ENCODE data around the gene FNDC3A.
A peak's percentile ranks its signal among the peaks of the same experiment; 100 is the strongest.
"Not testable (repeated sequence)": the region's sequence is repeated elsewhere in the genome, so short reads cannot be mapped to it uniquely, and the experiment has no call there.

Gene FNDC3A

DNA sequence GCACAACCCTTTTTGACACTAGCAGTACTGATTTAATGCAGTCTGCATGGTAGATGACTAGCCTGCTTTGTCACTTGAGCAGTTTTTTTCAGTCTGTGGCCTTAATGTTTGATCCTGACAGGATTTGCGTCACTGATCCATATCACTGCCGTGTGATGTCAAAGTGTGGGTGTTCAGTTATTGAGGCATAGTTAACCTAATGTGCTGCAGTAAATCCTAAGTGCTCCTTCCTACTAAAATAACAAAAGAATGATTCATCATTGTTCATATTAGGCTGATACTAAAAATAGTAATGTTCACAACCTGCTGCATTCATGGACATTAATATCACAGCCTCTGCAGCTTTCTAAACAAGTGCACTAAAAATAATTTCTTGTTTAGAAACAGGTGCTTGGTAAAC, 122.5 kb downstream of the FNDC3A start:
- no peak for DNase-seq

DNA sequence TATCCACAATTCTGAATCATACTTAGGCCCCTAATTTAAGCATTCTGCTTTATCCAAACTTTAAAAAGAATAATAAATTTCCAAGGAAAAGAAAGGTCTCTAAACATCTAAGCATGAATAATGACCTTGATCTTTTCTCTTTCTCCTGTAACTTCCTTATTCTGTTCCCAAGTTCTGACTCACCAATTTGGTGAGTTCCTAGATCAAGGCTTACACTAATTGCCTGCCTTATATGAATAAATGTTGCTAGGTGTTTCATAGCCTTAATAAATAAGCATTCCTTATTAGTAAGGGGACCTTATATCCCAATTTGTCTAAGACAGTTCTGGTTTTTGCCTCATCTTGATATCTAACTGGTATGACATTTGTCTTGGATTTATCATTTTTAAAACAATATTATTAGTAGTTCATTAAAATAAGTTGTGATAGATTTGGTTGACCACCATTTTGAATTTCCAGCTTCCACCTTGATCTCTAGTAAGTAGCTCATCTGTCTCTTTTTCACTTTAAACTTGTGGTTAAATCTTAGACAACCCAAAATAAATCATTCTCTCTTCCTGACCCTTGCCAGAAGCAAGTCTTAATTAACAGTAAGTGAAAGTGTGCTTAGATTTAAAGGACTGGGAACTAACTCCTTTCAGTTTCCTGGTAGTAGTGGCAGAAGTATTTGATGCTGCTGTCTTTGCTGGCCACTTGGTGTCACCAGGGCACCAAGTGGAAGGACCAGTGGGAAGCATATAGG, 123.2 kb downstream of the FNDC3A start:
- no peak for DNase-seq

DNA sequence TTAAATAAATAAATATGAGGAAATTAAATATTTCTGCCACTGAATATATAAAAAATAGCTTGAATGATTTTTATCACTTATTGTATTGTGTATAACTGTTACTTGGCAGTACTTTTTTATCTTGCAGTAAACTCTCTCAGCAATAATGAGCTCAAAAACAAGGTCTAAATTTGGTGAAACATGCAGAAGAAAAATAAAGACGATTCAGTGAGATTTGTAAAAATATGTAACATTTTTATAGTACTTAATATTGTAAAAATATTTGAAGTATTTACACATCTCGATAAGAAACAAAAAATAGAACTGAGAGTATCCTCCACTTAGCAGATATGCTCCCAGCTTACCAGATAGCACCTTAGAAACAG, 123.8 kb downstream of the FNDC3A start:
- no peak for DNase-seq

DNA sequence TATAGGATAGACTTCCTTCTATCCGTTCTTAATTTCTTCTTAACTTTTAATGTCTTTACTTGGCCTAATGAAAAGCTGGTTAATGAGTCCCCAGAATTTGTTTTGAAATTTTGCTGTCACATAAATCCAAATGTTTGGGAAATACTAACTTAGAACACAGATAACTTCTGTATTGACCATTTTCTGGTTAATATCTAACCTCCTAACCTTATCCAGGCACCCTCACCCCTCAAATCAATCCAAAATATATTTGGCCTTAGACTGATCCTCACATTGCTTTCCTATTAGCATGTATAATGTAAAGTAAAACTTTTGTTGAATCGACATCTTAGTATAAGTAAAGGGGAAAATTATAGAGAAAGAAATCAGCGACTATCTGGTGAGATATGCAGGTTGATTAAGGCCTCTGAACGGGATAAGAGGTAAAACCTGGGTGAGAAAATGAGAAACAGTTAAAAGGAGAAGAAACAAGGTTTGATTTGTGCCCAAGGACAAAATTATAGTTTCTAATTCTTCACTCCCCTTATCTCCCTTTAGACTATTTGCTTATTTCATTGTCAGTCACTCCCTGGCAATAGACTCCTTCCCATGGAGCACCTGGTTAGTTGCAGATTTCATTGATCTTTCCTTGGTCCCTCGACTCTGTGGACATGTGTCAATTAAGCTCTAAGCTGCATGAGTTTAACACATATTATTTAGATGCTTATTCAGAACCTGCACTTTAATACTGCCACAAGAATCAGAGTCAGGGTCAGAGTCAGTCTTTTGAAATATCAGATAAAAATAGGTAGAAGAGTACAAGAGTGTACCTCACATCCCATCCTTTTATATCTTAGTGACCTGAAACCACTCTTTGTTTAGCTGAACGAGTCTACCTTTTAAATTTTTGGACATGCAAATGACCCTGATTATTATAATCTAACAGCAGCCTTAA, 125.2 kb downstream of the FNDC3A start:
- DNase-seq = no peak

DNA sequence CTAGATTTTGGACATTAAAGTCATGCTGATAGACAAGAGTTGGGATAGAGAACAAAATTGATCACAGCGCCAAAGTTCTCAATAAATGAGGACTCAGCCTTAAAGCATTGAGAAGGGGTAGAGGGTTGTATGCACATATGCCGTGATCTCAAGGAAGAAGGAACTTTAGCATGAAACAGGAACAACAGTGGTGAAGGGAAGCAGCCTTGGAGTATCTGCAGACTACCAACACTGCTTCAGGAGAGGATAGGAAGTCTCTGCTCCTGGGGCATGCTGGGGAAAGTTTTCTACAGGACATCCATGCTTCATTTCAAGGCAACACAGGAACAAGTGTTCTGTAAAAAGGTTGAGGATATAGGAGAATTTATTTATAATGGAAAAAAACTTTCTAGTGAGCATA, 132.5 kb downstream of the FNDC3A start:
- DNase-seq = no peak

DNA sequence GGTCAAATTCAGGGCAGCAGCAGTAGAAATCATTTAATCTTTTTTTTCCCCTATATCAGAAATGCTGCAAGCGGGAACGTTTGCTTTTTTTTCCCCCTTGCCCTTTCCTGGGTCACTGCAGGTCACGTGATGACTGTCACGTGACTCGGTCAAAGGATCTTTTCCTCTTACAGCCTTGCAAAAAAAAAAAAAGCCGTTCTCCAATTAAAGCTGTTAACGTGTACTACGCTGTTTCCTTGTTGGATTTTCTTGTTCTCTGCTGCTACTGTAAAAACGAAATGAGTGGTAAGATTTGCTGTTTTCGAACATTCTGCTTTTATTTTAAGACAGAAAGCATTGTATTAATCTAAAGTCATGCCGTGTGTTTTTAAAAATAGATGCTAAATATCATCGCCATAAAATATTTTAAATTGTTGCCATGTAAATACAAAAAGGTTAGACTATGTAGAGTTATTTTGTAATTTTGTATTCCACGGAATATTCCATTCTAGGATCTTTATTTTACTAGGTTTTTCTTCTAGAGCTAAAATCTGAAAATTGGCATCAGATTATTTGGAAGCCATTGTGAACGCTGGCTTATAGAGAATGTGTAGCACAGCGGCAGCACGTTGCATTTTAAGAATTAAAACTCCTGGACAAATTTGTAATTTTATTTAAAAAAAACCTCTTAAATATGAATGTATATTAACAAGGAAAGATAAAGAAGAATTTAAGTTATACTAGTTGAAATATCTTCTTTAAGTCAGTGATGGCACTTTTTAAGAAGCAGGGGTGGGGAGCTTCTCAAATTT, 134.6 kb downstream of the FNDC3A start:
- peak; percentile 76 for DNase-seq

DNA sequence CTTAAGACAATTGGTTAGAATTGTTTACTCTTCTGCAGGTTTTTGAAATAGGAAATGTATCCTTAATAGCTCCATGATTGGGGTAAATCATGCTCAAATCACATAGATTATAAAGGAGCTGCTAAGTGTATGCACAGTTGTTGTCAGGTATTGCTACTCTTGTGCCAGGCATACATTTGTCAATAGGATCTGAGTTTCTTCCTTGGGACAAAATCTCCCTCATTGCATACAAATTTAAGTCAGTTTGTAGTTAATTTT, 135.1 kb downstream of the FNDC3A start:
- no peak for DNase-seq

DNA sequence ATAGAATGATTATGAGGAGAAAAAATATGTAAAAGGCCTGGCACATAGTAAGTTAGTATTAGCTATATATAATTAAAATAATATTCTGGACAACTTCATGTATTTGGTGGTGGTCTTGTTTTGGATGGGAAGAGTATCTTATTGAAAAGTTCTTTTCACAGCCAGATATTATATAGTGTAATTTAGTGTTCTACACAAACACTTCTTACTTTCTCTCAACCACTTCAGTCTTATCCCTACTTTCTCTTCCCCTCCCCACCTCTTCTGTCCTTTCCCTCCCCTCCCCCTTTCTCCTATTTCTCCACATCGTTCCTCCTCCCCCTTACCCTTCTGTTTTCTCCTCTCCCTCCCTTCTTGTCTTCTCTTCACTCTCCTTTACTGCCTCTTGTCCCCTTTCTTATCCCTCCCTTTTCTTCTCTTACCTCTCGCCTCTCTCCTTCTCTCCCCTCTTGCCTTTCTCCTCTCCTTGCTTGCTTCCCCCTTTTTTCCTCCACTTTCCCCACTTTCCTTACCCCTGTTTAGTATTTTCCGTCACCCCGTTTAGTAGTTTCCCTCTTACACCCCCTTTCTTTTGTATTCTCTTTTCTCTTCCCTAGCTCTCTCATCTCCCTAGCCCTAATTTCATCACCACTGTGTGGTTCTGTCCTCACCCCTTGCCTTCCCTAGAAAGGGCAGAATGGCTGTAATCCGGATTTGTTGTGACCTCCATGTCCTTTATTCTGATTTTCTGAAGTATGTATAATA, 137.2 kb downstream of the FNDC3A start:
- DNase-seq = no peak

DNA sequence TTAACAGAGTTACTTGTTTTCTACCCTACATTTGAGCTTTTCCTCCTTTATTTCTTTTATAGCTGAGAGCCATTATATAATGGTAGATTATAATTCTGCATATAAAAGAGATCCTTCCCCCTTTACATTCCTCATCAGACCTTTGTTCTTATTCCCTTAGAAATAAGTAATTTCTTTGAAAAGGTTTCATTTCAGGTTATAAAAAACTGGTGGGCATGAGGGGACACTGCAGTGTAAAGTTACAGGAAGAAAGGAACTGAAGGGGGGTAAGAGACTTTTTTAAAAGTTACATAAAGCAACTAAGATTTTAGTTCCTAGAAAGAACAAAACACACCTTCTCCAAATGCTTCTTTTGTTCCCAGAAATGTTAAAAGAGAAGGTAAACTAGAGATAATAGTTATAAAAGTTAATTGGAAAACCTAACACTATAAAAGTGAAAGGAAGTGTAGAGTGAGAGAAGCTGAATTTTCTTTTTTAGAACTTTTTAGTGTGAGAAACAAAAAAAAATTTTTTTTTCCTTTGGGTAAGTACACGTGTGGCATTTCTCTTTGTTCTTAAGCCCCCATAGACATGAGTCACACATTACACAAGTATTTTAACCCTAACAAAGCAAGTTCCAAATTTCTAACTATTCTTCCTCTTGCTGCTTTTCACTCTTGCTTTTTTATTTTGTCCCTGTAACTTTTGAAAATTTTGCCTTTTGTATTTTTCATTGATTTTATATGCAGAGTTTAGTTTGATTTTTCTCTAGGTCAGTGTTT, 138.0 kb downstream of the FNDC3A start:
- DNase-seq = no peak

DNA sequence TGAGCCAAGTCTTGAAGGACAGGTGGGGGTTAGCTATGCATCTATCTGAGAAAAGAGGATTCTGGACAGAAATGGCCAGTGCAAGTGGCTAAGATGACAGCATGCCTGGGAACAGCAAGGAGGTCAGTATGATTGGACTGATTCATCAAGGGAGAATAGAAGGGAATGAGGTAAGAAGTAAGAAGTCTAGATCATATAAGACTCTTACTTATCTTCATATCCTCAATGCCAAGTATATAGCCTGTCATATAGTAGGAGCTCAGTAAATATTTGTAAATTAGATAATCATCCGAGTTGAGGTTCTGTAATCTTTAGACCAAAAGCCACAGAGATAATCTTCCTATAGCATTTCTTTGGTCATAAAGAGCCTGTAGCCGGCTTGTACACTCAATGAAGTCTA, 141.2 kb downstream of the FNDC3A start:
- DNase-seq = no peak

DNA sequence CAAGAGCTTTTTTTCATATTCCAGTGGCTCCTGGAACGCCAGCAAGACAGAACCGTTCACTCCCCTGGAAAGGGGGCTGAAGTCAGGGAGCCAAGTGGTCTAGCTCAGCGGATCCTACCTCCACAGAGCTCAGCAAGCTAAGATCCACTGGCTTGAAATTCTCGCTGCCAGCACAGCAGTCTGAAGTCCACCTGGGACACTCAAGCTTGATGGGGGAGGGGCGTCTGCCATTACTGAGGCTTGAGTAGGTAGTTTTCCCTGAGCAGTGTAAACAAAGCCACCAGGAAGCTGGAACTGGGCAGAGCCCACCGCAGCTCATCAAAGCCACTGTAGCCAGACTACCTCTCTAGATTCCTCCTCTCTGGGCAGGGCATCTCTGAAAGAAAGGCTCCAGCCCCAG, 142.7 kb downstream of the FNDC3A start:
- not testable (repeated sequence) for DNase-seq

DNA sequence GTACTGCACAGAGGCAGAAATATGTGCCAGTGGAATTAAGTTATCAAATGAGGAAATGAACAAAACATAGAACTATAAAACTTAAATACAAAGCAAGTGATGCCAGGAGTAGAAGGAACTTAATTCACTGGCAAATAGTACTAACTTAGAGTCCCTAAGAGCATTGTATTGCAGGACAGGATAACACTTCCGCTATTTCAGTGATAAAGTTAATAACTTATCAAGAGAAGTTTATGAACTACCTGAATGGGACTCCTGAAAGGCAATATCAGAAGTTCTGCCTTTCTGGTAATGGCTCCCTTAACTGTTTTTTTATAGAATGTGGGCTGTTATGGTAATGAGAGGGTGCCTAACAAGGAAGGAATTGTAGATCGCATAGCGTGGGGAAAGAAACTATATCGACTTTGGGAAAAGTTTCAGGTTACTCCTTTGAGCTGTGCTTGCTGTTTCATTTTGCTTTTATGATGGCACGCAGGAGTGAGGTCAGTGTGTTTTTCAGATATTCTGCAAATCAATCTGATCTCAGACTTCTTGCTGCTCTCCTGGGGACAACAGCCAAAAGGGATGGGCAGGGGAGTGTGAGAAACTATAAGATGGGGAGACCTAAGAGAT, 149.1 kb downstream of the FNDC3A start:
- no peak for DNase-seq

DNA sequence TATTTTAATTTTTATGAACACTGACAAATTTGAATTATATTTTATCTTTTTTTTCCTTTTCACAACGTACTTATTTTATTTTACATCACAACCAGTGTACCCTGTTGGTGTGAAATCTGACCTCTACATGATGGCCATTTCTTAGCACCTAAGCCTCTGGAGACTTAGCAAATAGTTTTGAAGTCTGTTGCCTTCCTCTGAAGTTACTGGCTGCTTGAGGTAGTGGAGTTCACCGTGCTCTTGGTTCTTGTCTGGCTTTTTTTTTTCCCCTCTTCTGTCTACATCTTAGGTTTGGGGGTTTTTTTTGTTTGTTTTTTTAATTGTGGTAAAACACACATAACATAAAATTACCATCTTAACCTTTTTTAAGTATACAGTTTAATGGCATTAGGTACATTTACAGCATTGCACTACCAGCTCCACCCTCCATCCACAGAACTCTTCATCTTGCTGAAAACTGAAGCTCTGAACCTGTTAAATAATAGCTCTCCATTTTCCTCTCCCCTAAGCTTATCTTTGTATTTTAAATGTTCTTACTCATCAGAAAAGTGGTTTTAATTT, 150.3 kb downstream of the FNDC3A start:
- no peak for DNase-seq

DNA sequence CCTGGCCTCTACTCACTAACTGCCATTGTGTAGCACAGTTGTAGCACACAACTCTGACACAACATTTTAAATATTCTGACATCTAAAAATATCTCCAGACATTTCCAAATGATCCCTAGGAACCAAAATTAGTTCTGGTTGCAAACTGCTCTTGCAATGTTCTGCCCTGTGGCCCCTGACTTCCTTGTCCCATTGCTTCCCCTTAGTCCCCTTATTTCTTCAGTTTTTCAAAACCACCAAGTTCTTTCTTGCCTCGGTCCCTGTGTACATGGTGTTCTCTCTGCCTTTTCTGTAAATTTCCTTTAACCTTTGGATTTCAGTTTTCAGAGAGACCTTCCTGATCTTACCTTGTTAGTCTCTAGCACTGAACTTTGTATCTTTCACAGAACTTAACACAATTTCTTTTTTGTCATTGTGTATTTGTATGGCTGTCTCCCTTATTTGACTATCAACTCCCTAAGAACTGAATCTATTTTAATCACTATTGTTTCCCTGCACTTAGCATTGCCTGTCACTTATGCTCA, 156.8 kb downstream of the FNDC3A start:
- DNase-seq = no peak

DNA sequence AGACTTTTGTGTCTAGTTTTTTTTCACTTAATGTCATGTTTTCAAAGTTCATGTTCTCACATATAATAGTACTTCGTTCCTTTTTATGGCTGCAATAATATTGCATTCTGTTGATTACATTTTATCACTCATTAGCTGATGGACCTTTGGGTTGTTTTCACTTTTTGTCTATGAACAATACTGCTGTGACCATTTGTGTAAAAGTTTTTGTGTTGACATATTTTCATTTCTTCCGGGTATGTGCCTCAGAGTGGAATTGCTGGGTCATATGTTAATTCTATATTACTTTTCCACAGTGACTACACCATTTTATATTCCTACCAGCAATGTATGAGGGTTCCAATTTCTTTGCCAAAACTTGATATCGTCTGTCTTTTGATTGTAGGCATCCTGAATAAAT, 158.6 kb downstream of the FNDC3A start:
- DNase-seq = no peak

DNA sequence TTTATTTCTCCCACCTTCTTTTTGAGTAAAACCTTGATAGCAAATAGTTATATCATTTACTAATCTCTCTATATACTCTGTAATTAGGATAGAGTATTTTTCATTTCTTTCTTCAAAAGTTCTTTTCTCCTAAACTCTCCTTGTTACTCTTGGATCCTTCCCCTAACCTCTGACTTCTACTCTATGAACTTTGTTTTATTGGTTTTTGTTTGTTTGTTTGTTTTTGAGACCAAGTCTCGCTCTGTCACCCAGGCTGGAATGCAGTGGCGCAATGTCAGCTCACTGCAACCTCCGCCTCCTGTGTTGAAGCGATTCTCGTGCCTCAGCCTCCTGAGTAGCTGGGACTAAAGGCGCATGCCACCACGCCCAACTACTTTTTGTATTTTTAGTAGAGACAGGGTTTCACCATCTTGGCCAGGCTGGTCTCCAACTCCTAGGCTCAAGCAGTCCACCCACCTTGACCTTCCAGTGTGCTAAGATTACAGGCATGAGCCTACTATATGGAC, 161.5 kb downstream of the FNDC3A start:
- not testable (repeated sequence) for DNase-seq

DNA sequence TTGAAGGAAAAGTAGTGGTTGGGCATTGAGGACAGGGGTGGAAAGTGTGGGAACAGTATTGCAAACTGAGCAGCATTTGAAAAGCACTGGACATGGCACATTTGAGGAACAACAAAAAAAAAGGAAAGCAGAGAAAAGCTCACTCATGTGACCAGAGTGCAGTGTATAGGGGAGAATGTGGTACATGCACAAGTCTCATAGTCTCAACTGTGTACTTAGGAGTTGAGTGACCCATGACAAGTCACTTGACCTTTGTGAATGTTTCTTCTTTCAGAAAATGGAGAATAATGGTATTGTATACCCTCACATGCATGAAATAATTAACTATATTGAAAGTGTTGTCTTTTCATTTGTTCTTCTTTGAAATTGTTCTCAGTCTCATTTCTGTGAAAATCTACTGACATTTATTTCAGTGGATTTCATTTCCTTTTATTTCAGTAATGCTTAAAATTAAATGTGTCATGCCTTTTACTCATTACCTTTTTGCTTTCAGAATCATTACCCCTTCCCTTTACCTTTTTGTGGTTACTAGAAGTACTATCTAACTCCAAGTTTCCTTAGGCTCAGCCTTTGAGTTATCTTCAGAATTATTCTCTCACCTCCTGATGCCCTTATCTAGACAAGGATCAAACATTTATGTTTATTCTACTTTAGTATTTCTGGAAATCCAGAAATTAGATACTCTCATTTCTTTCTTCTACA, 165.3 kb downstream of the FNDC3A start:
- no peak for DNase-seq

DNA sequence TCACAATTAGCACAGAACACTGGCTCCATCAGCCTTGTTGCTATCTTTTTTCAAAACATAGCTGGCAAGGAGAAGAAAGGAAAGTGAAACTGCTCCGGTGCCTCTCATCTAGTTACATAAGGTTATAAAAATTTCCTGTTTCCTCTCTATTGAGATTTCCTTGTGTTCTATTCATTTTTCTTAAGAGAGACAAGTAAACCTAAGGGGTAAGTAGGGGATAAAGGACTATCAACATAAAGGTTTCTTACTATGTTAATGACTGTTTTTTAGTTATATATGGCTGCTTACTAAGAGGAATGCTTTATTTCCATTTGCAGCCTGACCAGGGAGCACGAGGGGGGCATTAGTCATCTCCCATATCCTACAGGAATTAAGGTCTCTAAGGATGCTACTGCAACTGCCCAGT, 171.2 kb downstream of the FNDC3A start:
- peak; percentile 26 for DNase-seq

DNA sequence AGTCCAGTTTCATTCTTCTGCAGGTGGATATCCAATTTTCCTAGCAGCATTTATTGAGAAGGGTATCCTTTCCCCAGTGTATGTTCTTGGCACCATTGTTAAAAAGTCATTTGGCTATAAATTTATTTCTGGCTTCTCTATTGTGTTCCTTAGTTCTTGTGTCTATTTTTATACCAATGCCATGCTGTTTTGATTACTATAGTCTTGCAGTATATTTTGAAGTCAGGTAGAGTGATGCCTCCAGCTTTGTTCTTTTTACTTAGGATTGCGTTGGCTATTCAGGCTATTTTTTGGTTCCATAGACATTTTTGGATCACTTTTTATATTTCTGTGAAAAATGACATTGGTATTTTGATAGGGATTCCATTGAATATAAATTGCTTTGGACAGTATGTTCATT, 172.7 kb downstream of the FNDC3A start:
- no peak for DNase-seq

DNA sequence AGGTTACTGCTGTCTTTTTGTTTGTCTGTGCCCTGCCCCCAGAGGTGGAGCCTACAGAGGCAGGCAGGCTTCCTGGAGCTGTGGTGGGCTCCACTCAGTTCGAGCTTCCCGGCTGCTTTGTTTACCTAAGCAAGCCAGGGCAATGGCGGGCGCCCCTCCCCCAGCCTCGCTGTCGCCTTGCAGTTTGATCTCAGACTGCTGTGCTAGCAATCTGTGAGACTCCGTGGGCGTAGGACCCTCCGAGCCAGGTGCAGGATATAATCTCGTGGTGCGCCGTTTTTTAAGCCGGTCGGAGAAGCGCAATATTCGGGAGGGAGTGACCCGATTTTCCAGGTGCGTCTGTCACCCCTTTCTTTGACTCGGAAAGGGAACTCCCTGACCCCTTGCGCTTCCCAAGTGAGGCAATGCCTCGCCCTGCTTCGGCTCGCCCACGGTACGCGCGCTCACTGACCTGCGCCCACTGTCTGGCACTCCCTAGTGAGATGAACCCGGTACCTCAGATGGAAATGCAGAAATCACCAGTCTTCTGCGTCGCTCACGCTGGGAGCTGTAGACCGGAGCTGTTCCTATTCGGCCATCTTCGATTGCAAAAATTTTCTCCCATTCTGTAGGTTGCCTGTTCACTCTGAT, 182.4 kb downstream of the FNDC3A start:
- DNase-seq = not testable (repeated sequence)

Measured in CD4-positive, alpha-beta T cell treated with Interleukin-6 for 4 hours (primary cell).